Gastrocnemius medialis (tissue), 4 donors: ENCODE measurements around the gene HYLS1. TPM values are rescaled to one million over a fixed set of nuclear protein-coding genes. Genes with fewer than 3 reads are reported as not detected.

Experiments used
- ATAC-seq, 2 donors: fragments of 150-250 bp; one replicate each; pipeline ENCODE4 v1.9.1; 2016
- DNase-seq, 2 donors: peaks; one replicate each; pipeline ENCODE4 v3.0.0-alpha.2; 2019
- H3K27ac ChIP-seq, 4 donors: fragments of 200-600 bp; sonication (generic); 1 replicate in 1 of 4; 2 replicates in 3 of 4; pipeline ENCODE4 v1.5.1; 2016 to 2018; ENCODE audit warnings: mild to moderate bottlenecking in 2 of 4, moderate library complexity in 1 of 4
- H3K27me3 ChIP-seq, 3 donors: fragments of 200-600 bp; sonication (generic) in 2 of 3; 1 replicate in 1 of 3; 2 replicates in 2 of 3; pipeline versions ENCODE4 v1.5.1 to v1.6.0; 2016 to 2019; ENCODE audit warnings: mild to moderate bottlenecking in 1 of 3, moderate library complexity in 1 of 3
- H3K36me3 ChIP-seq, 2 donors: fragments of 200-600 bp; sonication (generic) in 1 of 2; one replicate each; pipeline ENCODE4 v1.5.1; 2017 to 2018
- H3K4me1 ChIP-seq, 2 donors: fragments of 200-600 bp; sonication (generic) in 1 of 2; one replicate each; pipeline ENCODE4 v1.5.1; 2016 to 2017; ENCODE audit warnings: mild to moderate bottlenecking in 2 of 2
- H3K4me3 ChIP-seq, 4 donors: fragments of 200-600 bp; sonication (generic) in 3 of 4; 1 replicate in 1 of 4; 2 replicates in 3 of 4; pipeline ENCODE4 v1.5.1; 2016 to 2019; ENCODE audit warnings: mild to moderate bottlenecking in 2 of 4
- H3K9me3 ChIP-seq, 3 donors: fragments of 200-600 bp; sonication (generic) in 2 of 3; 1 replicate in 1 of 3; 2 replicates in 2 of 3; pipeline ENCODE4 v1.5.1; 2016 to 2019
- POLR2A ChIP-seq, 2 donors: fragments of 450-650 bp; IDR thresholded peaks; one replicate each; pipeline ENCODE4 v1.6.1; 2017; ENCODE audit warnings: antibody characterized with exemption in 2 of 2, mild to moderate bottlenecking in 2 of 2, moderate library complexity in 2 of 2
- in situ Hi-C, 4 donors: fragments of 200-750 bp; cut with MboI; loops; one replicate each; pipeline versions ENCODE4 v1.15.0 to v1.8.0; 2017; ENCODE audit warnings: low sequenced_read_pairs in 4 of 4
- intact Hi-C: fragments of 100-400 bp; cut with DNase I; formaldehyde crosslinking; loops from one replicate; pipeline ENCODE4 v1.15.1; 2023; ENCODE audit warnings: low total_unique reads
- total RNA-seq, 4 donors: library from RNA; depleted of rRNA; stranded (reverse); fragments of >200 nt; gene quantifications; one replicate each; pipeline versions ENCODE4 v1.1.0 to v1.2.3, GENCODE V29; 2016
- TF ChIP-seq, protein P1 (sequence below), 5 experiments: fragments of 450-650 bp in 3 of 5; fragments of 200-600 bp in 2 of 5; sonication (generic) in 2 of 5; IDR thresholded peaks in 4 of 5; conservative IDR thresholded peaks in 1 of 5; 1 replicate in 4 of 5; 2 replicates in 1 of 5; pipeline ENCODE4 v1.5.1; 2016 to 2019; ENCODE audit warnings: antibody characterized with exemption in 5 of 5, mild to moderate bottlenecking in 3 of 5, moderate library complexity in 3 of 5

The HYLS1 gene
- total RNA-seq, 4 donors from 2014 or later, result 0.56 to 3.9 (median 1.9) TPM

DNA sequence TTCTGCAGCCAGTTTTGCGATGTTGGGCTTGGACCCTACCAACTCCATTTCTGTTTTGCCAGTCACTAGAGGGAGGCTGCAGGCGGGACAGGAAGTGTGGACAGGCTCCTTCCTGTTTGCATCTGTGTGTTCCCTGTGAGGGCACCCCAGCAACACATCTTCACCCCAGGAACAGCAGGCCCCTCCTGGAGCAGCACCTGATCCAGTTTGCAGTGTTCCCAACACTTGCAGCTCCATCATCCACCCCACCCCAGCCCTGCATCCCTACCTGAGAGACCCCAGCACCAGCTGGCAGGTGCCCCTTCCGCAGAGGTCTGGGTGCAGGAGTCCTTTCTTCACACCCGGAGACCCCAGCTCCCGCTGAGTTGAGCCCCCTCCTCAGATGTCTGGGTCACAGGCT is 51.0 kb downstream of the HYLS1 start:
- no peaks in the 10 kb centered on the region for H3K27me3 ChIP-seq
- no peak overlapping the region for H3K27ac ChIP-seq
- intact Hi-C loops, result no loop called here
- ATAC-seq, result no peak
- no peak overlapping the region for H3K4me3 ChIP-seq
- no peak for TF ChIP-seq POLR2A (IDR thresholded peaks at IDR 0.05)
- TF ChIP-seq, protein P1, sequence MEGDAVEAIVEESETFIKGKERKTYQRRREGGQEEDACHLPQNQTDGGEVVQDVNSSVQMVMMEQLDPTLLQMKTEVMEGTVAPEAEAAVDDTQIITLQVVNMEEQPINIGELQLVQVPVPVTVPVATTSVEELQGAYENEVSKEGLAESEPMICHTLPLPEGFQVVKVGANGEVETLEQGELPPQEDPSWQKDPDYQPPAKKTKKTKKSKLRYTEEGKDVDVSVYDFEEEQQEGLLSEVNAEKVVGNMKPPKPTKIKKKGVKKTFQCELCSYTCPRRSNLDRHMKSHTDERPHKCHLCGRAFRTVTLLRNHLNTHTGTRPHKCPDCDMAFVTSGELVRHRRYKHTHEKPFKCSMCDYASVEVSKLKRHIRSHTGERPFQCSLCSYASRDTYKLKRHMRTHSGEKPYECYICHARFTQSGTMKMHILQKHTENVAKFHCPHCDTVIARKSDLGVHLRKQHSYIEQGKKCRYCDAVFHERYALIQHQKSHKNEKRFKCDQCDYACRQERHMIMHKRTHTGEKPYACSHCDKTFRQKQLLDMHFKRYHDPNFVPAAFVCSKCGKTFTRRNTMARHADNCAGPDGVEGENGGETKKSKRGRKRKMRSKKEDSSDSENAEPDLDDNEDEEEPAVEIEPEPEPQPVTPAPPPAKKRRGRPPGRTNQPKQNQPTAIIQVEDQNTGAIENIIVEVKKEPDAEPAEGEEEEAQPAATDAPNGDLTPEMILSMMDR (IDR thresholded peaks at IDR 0.05 in 4 of 5, conservative IDR thresholded peaks at IDR 0.05 in 1 of 5), result no peak
- H3K9me3 ChIP-seq, result no peaks in the 10 kb centered on the region
- no peak for DNase-seq
- in situ Hi-C loops, result loop anchor here in 1 of 4 donors (10.0 kb wide), 1 partner anchor 256 kb away; no protein-coding TSS in a partner anchor
- peaks cover 0 to 6% of the 10 kb centered on the region in 2 donors for H3K4me1 ChIP-seq
- no peaks in the 10 kb centered on the region for H3K36me3 ChIP-seq

DNA sequence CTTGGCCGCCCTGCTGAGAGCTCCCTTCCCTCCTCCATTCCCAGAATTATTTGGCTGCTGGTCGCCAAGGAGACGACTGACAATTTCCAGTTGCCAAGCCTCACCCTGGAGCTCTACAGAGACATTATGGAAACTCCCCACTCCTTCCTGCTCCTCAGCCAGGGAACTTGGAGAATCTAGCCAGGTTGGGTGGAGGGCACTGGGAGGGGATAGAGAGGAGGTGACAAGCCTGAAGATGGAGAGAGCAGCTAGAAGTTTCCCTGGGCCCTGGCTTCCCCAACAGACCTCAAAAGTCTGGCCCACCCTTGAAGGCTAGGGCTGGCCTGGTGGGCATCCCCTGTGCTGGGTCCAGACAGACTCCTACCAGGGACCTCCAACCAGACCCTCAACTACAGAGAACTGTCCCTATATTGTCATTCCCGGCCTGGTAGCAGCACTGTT is 51.6 kb downstream of the HYLS1 start:
- no peaks in the 10 kb centered on the region for H3K36me3 ChIP-seq
- in situ Hi-C loops, result loop anchor here in 1 of 4 donors (10.0 kb wide), 1 partner anchor 256 kb away; no protein-coding TSS in a partner anchor
- peaks cover 0 to 6% of the 10 kb centered on the region in 2 donors for H3K4me1 ChIP-seq
- intact Hi-C loops, result no loop called here
- no peak overlapping the region for H3K27ac ChIP-seq
- no peaks in the 10 kb centered on the region for H3K9me3 ChIP-seq
- ATAC-seq, result no peak
- TF ChIP-seq, protein P1 (IDR thresholded peaks at IDR 0.05 in 4 of 5, conservative IDR thresholded peaks at IDR 0.05 in 1 of 5), result no peak
- TF ChIP-seq POLR2A (IDR thresholded peaks at IDR 0.05), result no peak
- H3K27me3 ChIP-seq, result no peaks in the 10 kb centered on the region
- no peak for DNase-seq
- H3K4me3 ChIP-seq, result no peak overlapping the region

DNA sequence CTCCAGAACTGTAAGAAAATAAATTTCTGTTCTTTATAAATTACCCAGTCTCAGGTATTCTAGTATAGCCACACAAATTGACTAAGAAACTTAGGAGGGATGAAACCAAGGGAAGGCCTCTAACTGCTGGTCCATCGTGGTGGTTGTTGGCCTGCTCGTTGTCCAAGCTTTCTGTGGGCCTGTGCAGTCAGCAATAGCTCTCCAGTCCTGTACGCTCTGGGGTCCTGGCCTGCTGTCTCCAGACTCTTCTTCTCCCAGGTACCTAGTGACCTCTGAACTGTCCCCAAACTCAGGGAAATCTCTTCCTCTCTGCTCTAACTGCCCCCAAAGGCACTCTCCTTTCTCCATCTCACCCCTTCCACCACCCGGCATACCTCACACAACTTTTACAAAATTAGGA is 52.7 kb downstream of the HYLS1 start:
- intact Hi-C loops, result no loop called here
- in situ Hi-C loops, result no loop called here
- no peak for DNase-seq
- no peak for ATAC-seq
- H3K9me3 ChIP-seq, result no peaks in the 10 kb centered on the region
- H3K27me3 ChIP-seq, result no peaks in the 10 kb centered on the region
- H3K4me1 ChIP-seq, result peaks cover 0 to 6% of the 10 kb centered on the region in 2 donors
- no peak overlapping the region for H3K4me3 ChIP-seq
- no peaks in the 10 kb centered on the region for H3K36me3 ChIP-seq
- TF ChIP-seq, protein P1 (IDR thresholded peaks at IDR 0.05 in 4 of 5, conservative IDR thresholded peaks at IDR 0.05 in 1 of 5), result no peak
- TF ChIP-seq POLR2A (IDR thresholded peaks at IDR 0.05), result no peak
- no peak overlapping the region for H3K27ac ChIP-seq

DNA sequence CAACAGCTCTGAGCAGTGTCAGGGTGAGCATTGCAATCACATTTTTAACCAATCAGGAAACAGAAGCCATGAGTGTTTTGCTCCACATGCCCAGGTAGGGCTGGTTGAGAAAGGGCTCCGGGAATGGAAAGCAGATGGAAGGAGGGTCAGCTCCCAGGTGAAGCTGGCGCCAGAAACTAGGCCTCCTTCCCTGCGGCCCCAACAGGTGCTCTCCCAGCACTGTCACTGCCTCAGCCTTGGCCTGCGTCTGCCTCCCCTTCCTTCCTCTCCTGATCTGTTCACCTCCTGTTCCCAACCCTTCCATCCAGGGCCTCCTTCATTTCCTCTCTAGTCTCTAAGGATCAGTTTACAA is 53.8 kb downstream of the HYLS1 start:
- H3K4me1 ChIP-seq, result peaks cover 0 to 6% of the 10 kb centered on the region in 2 donors
- no peak for DNase-seq
- peak overlapping the region in 3 of 4 donors; percentile 6 to 48 (median 33) for H3K27ac ChIP-seq
- no peak overlapping the region for H3K4me3 ChIP-seq
- no peaks in the 10 kb centered on the region for H3K9me3 ChIP-seq
- in situ Hi-C loops (no loop called here), intact Hi-C loops (no loop called here)
- ATAC-seq, result no peak
- no peaks in the 10 kb centered on the region for H3K36me3 ChIP-seq
- TF ChIP-seq, protein P1 (IDR thresholded peaks at IDR 0.05 in 4 of 5, conservative IDR thresholded peaks at IDR 0.05 in 1 of 5), result no peak
- no peak for TF ChIP-seq POLR2A (IDR thresholded peaks at IDR 0.05)
- H3K27me3 ChIP-seq, result no peaks in the 10 kb centered on the region
